H1 (cell line): ENCODE measurements around the gene SLC2A13. TPM values are rescaled to one million over a fixed set of nuclear protein-coding genes. Genes with fewer than 3 reads are reported as not detected.

ENCODE experiments used
- CTCF ChIA-PET: fragments of 300-600 bp; sonication (Branson Sonifier 250); formaldehyde crosslinking; loops from one replicate; lab custom pipeline; 2021; ENCODE audit not compliant: partially characterized antibody; lab: Charles Lee
- POLR2A ChIA-PET: fragments of 300-600 bp; sonication (Branson Sonifier 250); formaldehyde crosslinking; loops from one replicate; lab custom pipeline; 2021; ENCODE audit warnings: inconsistent platforms; ENCODE audit not compliant: partially characterized antibody; lab: Charles Lee
- DNase-seq, 2 experiments: peaks; one replicate each; pipeline versions ENCODE4 v3.0.0 to v3.0.0-alpha.2; 2010 to 2022; ENCODE audit warnings: low spot score in 2 of 2, low read depth in 1 of 2, mixed read lengths in 1 of 2
- FAIRE-seq: peaks from 2 replicates; lab custom pipeline; 2011; peaks lifted over from hg19 to GRCh38; lab: Jason Lieb, UNC
- H2AFZ ChIP-seq: 2 replicates; pipeline ENCODE4 v1.8.1; 2012; ENCODE audit warnings: low read length, inconsistent platforms
- H2AK5ac ChIP-seq: 2 replicates; pipeline ENCODE4 v1.6.1; 2013; ENCODE audit warnings: low read depth, low read length
- H2BK120ac ChIP-seq: replicated peaks from 2 replicates; pipeline ENCODE3; 2013; ENCODE audit warnings: low read depth, low read length, inconsistent platforms
- H2BK12ac ChIP-seq: 2 replicates; pipeline ENCODE4 v1.6.1; 2013; ENCODE audit warnings: low read depth, low read length
- H2BK15ac ChIP-seq: 2 replicates; pipeline ENCODE4 v1.6.1; 2013; ENCODE audit warnings: low read length
- H2BK20ac ChIP-seq: 2 replicates; pipeline ENCODE4 v1.6.1; 2013; ENCODE audit warnings: low read length
- H2BK5ac ChIP-seq: 2 replicates; pipeline ENCODE4 v1.6.1; 2013; ENCODE audit warnings: low read depth, low read length
- H3K14ac ChIP-seq: 2 replicates; pipeline ENCODE4 v1.6.1; 2013; ENCODE audit warnings: inconsistent platforms; ENCODE audit not compliant: insufficient read length
- H3K18ac ChIP-seq: 2 replicates; pipeline ENCODE4 v1.6.1; 2013; ENCODE audit warnings: low read length; ENCODE audit errors: extremely low read depth
- H3K23ac ChIP-seq: 2 replicates; pipeline ENCODE4 v1.6.1; 2013; ENCODE audit warnings: inconsistent platforms; ENCODE audit not compliant: insufficient read length
- H3K23me2 ChIP-seq: 2 replicates; pipeline ENCODE4 v1.6.1; 2013; ENCODE audit warnings: low read depth, low read length
- H3K27ac ChIP-seq: 2 replicates; pipeline ENCODE4 v1.6.1; 2011; ENCODE audit warnings: low read depth, low read length, inconsistent platforms
- H3K27me3 ChIP-seq, 4 experiments: replicated peaks in 1 of 4; 1 replicate in 1 of 4; 2 replicates in 3 of 4; pipeline versions ENCODE4 v1.6.1 to v1.8.1; 2011 to 2013; ENCODE audit warnings: low read length in 3 of 4, mild to moderate bottlenecking in 3 of 4, inconsistent platforms in 2 of 4, mixed read lengths in 2 of 4, moderate library complexity in 1 of 4; ENCODE audit not compliant: control insufficient read depth in 3 of 4, insufficient read depth in 3 of 4; ENCODE audit errors: extremely low read depth in 1 of 4
- H3K36me3 ChIP-seq, 4 experiments: 2 replicates each; pipeline versions ENCODE4 v1.6.1 to v1.8.1; 2011 to 2013; ENCODE audit warnings: mild to moderate bottlenecking in 4 of 4, low read length in 3 of 4, moderate library complexity in 2 of 4, control low read depth in 1 of 4, inconsistent platforms in 1 of 4; ENCODE audit not compliant: insufficient read depth in 4 of 4, control insufficient read depth in 2 of 4
- H3K4ac ChIP-seq: replicated peaks from 2 replicates; pipeline ENCODE3; 2013; ENCODE audit warnings: low read length, low read depth, mixed read lengths, inconsistent platforms; ENCODE audit not compliant: insufficient read length
- H3K4me1 ChIP-seq, 4 experiments: replicated peaks in 1 of 4; 1 replicate in 1 of 4; 2 replicates in 3 of 4; pipeline versions ENCODE4 v1.6.1 to v1.8.1; 2011 to 2013; ENCODE audit warnings: low read length in 3 of 4, inconsistent platforms in 2 of 4, mixed read lengths in 1 of 4; ENCODE audit not compliant: insufficient read depth in 4 of 4, control insufficient read depth in 3 of 4
- H3K4me2 ChIP-seq, 2 experiments: 2 replicates each; pipeline versions ENCODE4 v1.6.1 to v1.8.1; 2011 to 2013; ENCODE audit warnings: low read depth in 2 of 2, low read length in 2 of 2, control low read depth in 1 of 2, inconsistent platforms in 1 of 2, mild to moderate bottlenecking in 1 of 2; ENCODE audit not compliant: insufficient read depth in 1 of 2
- H3K4me3 ChIP-seq, 4 experiments: fragments of 200-600, 300-600 bp in 1 of 4; sonication (generic), shearing (Covaris generic), sonication (Bioruptor Twin) in 1 of 4; 2 replicates each; pipeline versions ENCODE4 v1.5.1 to v1.8.1; 2011 to 2016; ENCODE audit warnings: low read length in 4 of 4, low read depth in 3 of 4, control low read depth in 2 of 4, inconsistent platforms in 2 of 4, mild to moderate bottlenecking in 2 of 4, mixed read lengths in 1 of 4, moderate library complexity in 1 of 4; ENCODE audit not compliant: insufficient read depth in 2 of 4; ENCODE audit errors: extremely low read depth in 1 of 4
- H3K56ac ChIP-seq: replicated peaks from 2 replicates; pipeline ENCODE3; 2013; ENCODE audit warnings: low read depth, mild to moderate bottlenecking, mixed read lengths, low read length, inconsistent platforms; ENCODE audit not compliant: insufficient read length
- H3K79me1 ChIP-seq: 2 replicates; pipeline ENCODE4 v1.6.1; 2013; ENCODE audit warnings: low read depth, low read length, control low read depth
- H3K79me2 ChIP-seq, 2 experiments: 2 replicates each; pipeline versions ENCODE4 v1.6.1 to v1.8.1; 2012 to 2013; ENCODE audit warnings: low read length in 2 of 2, mild to moderate bottlenecking in 2 of 2, inconsistent platforms in 1 of 2; ENCODE audit not compliant: insufficient read depth in 2 of 2, control insufficient read depth in 1 of 2
- H3K9ac ChIP-seq, 4 experiments: replicated peaks in 1 of 4; 1 replicate in 1 of 4; 2 replicates in 3 of 4; pipeline versions ENCODE4 v1.6.1 to v1.8.1; 2011 to 2013; ENCODE audit warnings: low read depth in 3 of 4, low read length in 3 of 4, control low read depth in 2 of 4, mild to moderate bottlenecking in 2 of 4, moderate library complexity in 2 of 4, inconsistent platforms in 1 of 4; ENCODE audit errors: extremely low read depth in 1 of 4
- H3K9me3 ChIP-seq, 2 experiments: 2 replicates each; pipeline versions ENCODE4 v1.6.1 to v1.8.1; 2012 to 2013; ENCODE audit warnings: mild to moderate bottlenecking in 2 of 2, moderate library complexity in 2 of 2, control low read depth in 1 of 2, inconsistent platforms in 1 of 2, low read depth in 1 of 2, low read length in 1 of 2, mixed read lengths in 1 of 2; ENCODE audit not compliant: insufficient read depth in 2 of 2
- H4K20me1 ChIP-seq, 2 experiments: replicated peaks in 1 of 2; 2 replicates each; pipeline versions ENCODE3 to v1.8.1; 2011 to 2013; ENCODE audit warnings: inconsistent platforms in 2 of 2, low read length in 2 of 2, mild to moderate bottlenecking in 1 of 2; ENCODE audit not compliant: insufficient read depth in 2 of 2, control insufficient read depth in 1 of 2
- H4K5ac ChIP-seq: 2 replicates; pipeline ENCODE4 v1.6.1; 2013; ENCODE audit warnings: low read length, low read depth, mixed read lengths, inconsistent platforms; ENCODE audit not compliant: insufficient read length
- H4K8ac ChIP-seq: 2 replicates; pipeline ENCODE4 v1.8.0; 2013; ENCODE audit warnings: mild to moderate bottlenecking, moderate library complexity, low read length, inconsistent platforms; ENCODE audit not compliant: insufficient read depth; ENCODE audit errors: extremely low read depth
- H4K91ac ChIP-seq: replicated peaks from 2 replicates; pipeline ENCODE3; 2013; ENCODE audit warnings: low read length, mixed read lengths, inconsistent platforms; ENCODE audit not compliant: insufficient read length
- ATF2 ChIP-seq: IDR thresholded peaks from 2 replicates; pipeline ENCODE4 v1.6.1; 2012; ENCODE audit warnings: low read length, inconsistent platforms
- BACH1 ChIP-seq: IDR thresholded peaks from 2 replicates; pipeline ENCODE4 v1.6.1; 2012; ENCODE audit warnings: low read length, improper control_type of control experiment
- CTBP2 ChIP-seq: IDR thresholded peaks from 2 replicates; pipeline ENCODE4 v1.7.0; 2011; ENCODE audit warnings: borderline replicate concordance, mild to moderate bottlenecking, moderate library complexity, mixed read lengths, low read length; ENCODE audit not compliant: insufficient read depth, insufficient read length
- GTF2F1 ChIP-seq: IDR thresholded peaks from 2 replicates; pipeline ENCODE4 v1.6.1; 2012; ENCODE audit warnings: low read depth, low read length, improper control_type of control experiment, borderline replicate concordance
- HDAC2 ChIP-seq, 2 experiments: fragments of 300-600 bp in 1 of 2; sonication (generic) in 1 of 2; IDR thresholded peaks; 2 replicates each; pipeline ENCODE4 v1.6.1; 2011 to 2012; ENCODE audit warnings: low read depth in 2 of 2, low read length in 2 of 2, mild to moderate bottlenecking in 2 of 2, moderate library complexity in 2 of 2, borderline replicate concordance in 1 of 2, inconsistent platforms in 1 of 2
- KDM4A ChIP-seq: IDR thresholded peaks from one replicate; pipeline ENCODE4 v1.7.1; 2012; ENCODE audit warnings: low read depth, mild to moderate bottlenecking, moderate library complexity, low read length, inconsistent platforms; ENCODE audit not compliant: severe bottlenecking
- MAFK ChIP-seq: IDR thresholded peaks from 2 replicates; pipeline ENCODE4 v1.6.1; 2012; ENCODE audit warnings: low read depth, mild to moderate bottlenecking, improper control_type of control experiment, low read length
- PHF8 ChIP-seq: fragments of 200-600 bp; sonication (generic); conservative IDR thresholded peaks from 2 replicates; pipeline ENCODE4 v1.7.1; 2012; ENCODE audit warnings: low read depth, mild to moderate bottlenecking, inconsistent platforms, low read length, moderate library complexity
- RBBP5 ChIP-seq: IDR thresholded peaks from 2 replicates; pipeline ENCODE4 v1.7.1; 2012; ENCODE audit warnings: low read depth, mild to moderate bottlenecking, inconsistent platforms, low read length, moderate library complexity, borderline replicate concordance
- SP4 ChIP-seq: IDR thresholded peaks from 2 replicates; pipeline ENCODE4 v1.6.1; 2012; ENCODE audit warnings: low read length, inconsistent platforms
- SRF ChIP-seq: IDR thresholded peaks from 2 replicates; pipeline ENCODE4 v1.6.1; 2011; ENCODE audit warnings: mild to moderate bottlenecking, low read depth, low read length, moderate library complexity
- TCF12 ChIP-seq: IDR thresholded peaks from 2 replicates; pipeline ENCODE4 v1.6.1; 2011; ENCODE audit warnings: low read depth, mild to moderate bottlenecking, low read length
- YY1 ChIP-seq: IDR thresholded peaks from 2 replicates; pipeline ENCODE4 v1.6.1; 2011; ENCODE audit warnings: low read depth, mild to moderate bottlenecking, low read length
- WGBS, 2 experiments: shearing (Covaris generic) in 1 of 2; methylation state at CpG; one replicate each; pipeline versions ENCODE4 v1.1.6 to v1.1.7; 2013 to 2015; ENCODE audit warnings: low lambda C conversion rate in 2 of 2, mixed read lengths in 2 of 2, inconsistent platforms in 1 of 2, low coverage in 1 of 2, missing lambda C conversion rate in 1 of 2; ENCODE audit not compliant: insufficient replicate concordance in 2 of 2, insufficient coverage in 1 of 2, insufficient read length in 1 of 2; ENCODE audit errors: extremely low coverage in 1 of 2, missing lambda C conversion rate in 1 of 2; 5-methylcytosine and 5-hydroxymethylcytosine counted together
- polyA plus RNA-seq, 7 experiments: library from polyadenylated mRNA; depleted of rRNA in 3 of 7; stranded (reverse) in 5 of 7; unstranded in 2 of 7; fragments of >200 nt in 5 of 7; fragments of 200-250 nt in 2 of 7; gene quantifications; 1 replicate in 5 of 7; 2 replicates in 1 of 7; 4 replicates in 1 of 7; pipeline versions ENCODE4 v1.2.1 to v1.2.3, GENCODE V29; 2011 to 2013; ENCODE audit warnings: missing spikeins in 2 of 7, mixed read lengths in 2 of 7
- total RNA-seq: library from RNA; stranded (reverse); fragmentation: NEBNext Ultra II Directional; extraction: Animal tissue kit (Norgen Biotek cat#: 25700); gene quantifications from 2 replicates; pipeline ENCODE4 v1.2.1, GENCODE V29; 2021

SLC2A13 gene
- total and polyA plus RNA-seq, 2 of the 8 experiments (the other 6 are each of a cell fraction or from before 2014, with no cell fraction given) = 2.8 to 9.6 TPM

DNA sequence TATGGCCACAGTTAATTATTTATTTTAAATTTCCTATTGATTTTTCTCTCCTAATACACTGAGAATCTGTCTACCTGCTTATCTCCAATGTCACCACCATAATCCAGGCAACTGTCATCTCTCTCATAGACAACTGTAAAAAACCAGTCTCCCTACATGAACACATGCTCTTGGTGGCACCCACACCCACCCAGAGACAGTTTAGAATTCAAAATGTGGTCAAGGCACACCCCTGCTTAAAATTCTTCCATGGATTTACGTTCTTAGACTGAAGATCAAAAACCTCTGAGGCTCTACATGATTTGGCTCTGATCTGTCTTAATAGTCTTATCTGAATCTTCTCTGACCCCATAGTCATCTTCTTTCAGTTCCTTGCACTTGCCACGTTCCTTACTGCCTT, 245.2 kb downstream of the SLC2A13 start:
- Histone ChIP-seq H3K4me2 (no peak overlapping the region), H3K23me2 (peaks cover 2% of the 10 kb centered on the region; the same call in 1 of the 2 replicates), H2BK12ac (no peak overlapping the region), H3K27me3 (no peaks in the 10 kb centered on the region; a peak in 1 of 7 replicates), H3K9ac (no peak overlapping the region), H2BK15ac (no peak overlapping the region), H4K5ac (no peak overlapping the region), H3K36me3 (no peaks in the 10 kb centered on the region), H3K27ac (no peak overlapping the region), H4K8ac (no peak overlapping the region), H4K20me1 (peaks cover 0 to 1% of the 10 kb centered on the region in 2 experiments), H3K9me3 (no peaks in the 10 kb centered on the region), H2AFZ (no peak overlapping the region), H2BK20ac (no peak overlapping the region), H3K79me1 (no peaks in the 10 kb centered on the region), H2BK120ac (no peak overlapping the region), H3K4me1 (no peaks in the 10 kb centered on the region), H3K56ac (no peak overlapping the region), H3K4ac (no peak overlapping the region), H3K79me2 (no peaks in the 10 kb centered on the region), H4K91ac (no peak overlapping the region), H3K23ac (no peak overlapping the region), H2AK5ac (no peak overlapping the region), H2BK5ac (no peak overlapping the region), H3K18ac (no peak overlapping the region), H3K4me3 (no peak overlapping the region), H3K14ac (no peak overlapping the region)
- DNase-seq (no peak), FAIRE-seq (no peak)
- ChIA-PET CTCF (interaction anchor here (1.4 kb wide), 1 partner anchor 9 kb away, joined by 3 read pairs; no protein-coding TSS in a partner anchor), POLR2A (no interaction called here)
- 85% methylated on average over 2 of the region's 2 CpGs; no CpG with 5 or more reads in 1 of the 2 experiments for WGBS, 2 experiments
- TF ChIP-seq RBBP5 (no peak), CTBP2 (no peak), TCF12 (no peak), ATF2 (no peak), MAFK (no peak), SRF (no peak), PHF8 (no peak), SP4 (no peak), GTF2F1 (no peak), HDAC2 (IDR thresholded peaks at IDR 0.05; ENCODE audit: borderline replicate concordance in 1 of 2, low read depth in 2 of 2, low read length in 2 of 2) (no peak), KDM4A (no peak), BACH1 (no peak), YY1 (no peak)
